Neural cell (in vitro differentiated cells): ENCODE results near the gene BHLHA15. TPM values are rescaled to one million over a fixed set of nuclear protein-coding genes. Genes with fewer than 3 reads are reported as not detected.

Source experiments
- H2AFZ ChIP-seq: fragments of 200-600, 300-800 bp; sonication (generic), shearing (Covaris generic); 2 replicates; pipeline ENCODE4 v1.6.0; 2014; ENCODE audit warnings: low read depth, mild to moderate bottlenecking, antibody characterized with exemption, low read length, moderate library complexity
- H3F3A ChIP-seq: fragments of 200-600 bp; shearing (Covaris generic); 2 replicates; pipeline ENCODE4 v1.6.1; 2016; ENCODE audit warnings: mild to moderate bottlenecking, moderate library complexity, mixed read lengths, antibody characterized with exemption, low read length; ENCODE audit not compliant: insufficient read depth, poor library complexity, severe bottlenecking
- H3K27ac ChIP-seq: fragments of 200-600, 300-800 bp; sonication (generic), shearing (Covaris generic); 2 replicates; pipeline ENCODE4 v1.5.1; 2014; ENCODE audit warnings: mild to moderate bottlenecking, low read length, moderate library complexity
- H3K27me3 ChIP-seq: fragments of 300-800, 200-600 bp; sonication (generic), shearing (Covaris generic); 2 replicates; pipeline ENCODE4 v1.6.0; 2014; ENCODE audit warnings: mild to moderate bottlenecking, low read depth, low read length, moderate library complexity; ENCODE audit not compliant: insufficient read depth
- H3K36me3 ChIP-seq: fragments of 300-800, 200-600 bp; sonication (generic), shearing (Covaris generic); 2 replicates; pipeline ENCODE4 v1.5.1; 2014; ENCODE audit warnings: mild to moderate bottlenecking, antibody characterized with exemption, low read length, moderate library complexity; ENCODE audit not compliant: insufficient read depth
- H3K4me2 ChIP-seq: fragments of 300-800, 200-600 bp; sonication (generic), shearing (Covaris generic); 2 replicates; pipeline ENCODE4 v1.6.0; 2014; ENCODE audit warnings: mild to moderate bottlenecking, low read length
- H3K4me3 ChIP-seq: fragments of 300-800, 200-600 bp; sonication (generic), shearing (Covaris generic); 2 replicates; pipeline ENCODE4 v1.5.1; 2014; ENCODE audit warnings: mild to moderate bottlenecking, low read length, moderate library complexity
- H3K79me2 ChIP-seq: fragments of 200-600 bp; shearing (Covaris generic); replicated peaks from 2 replicates; pipeline ENCODE4 v1.6.0; 2014; ENCODE audit warnings: mild to moderate bottlenecking, low read length, moderate library complexity; ENCODE audit not compliant: insufficient read depth
- H3K9ac ChIP-seq: fragments of 300-800, 200-600 bp; sonication (generic), shearing (Covaris generic); 2 replicates; pipeline ENCODE4 v1.6.1; 2016; ENCODE audit warnings: mild to moderate bottlenecking, low read length, mixed read lengths
- H3K9me2 ChIP-seq: fragments of 200-600 bp; shearing (Covaris generic); 2 replicates; pipeline ENCODE4 v1.6.1; 2016; ENCODE audit warnings: mild to moderate bottlenecking, low read length, mixed read lengths; ENCODE audit not compliant: insufficient read depth
- H3K9me3 ChIP-seq: fragments of 200-600, 300-800 bp; sonication (generic), shearing (Covaris generic); 2 replicates; pipeline ENCODE4 v1.6.1; 2016; ENCODE audit warnings: mild to moderate bottlenecking, mixed run types, low read length, moderate library complexity, mixed read lengths
- H4K20me1 ChIP-seq: fragments of 200-600 bp; shearing (Covaris generic); 2 replicates; pipeline ENCODE4 v1.6.1; 2016; ENCODE audit warnings: mild to moderate bottlenecking, mixed run types; ENCODE audit not compliant: insufficient read depth
- CTCF ChIP-seq: fragments of 450-650 bp; IDR thresholded peaks from 2 replicates; pipeline ENCODE4 v1.5.1; 2014; ENCODE audit warnings: antibody characterized with exemption, mild to moderate bottlenecking, moderate library complexity; ENCODE audit not compliant: poor library complexity, severe bottlenecking
- EP300 ChIP-seq: fragments of 450-650 bp; conservative IDR thresholded peaks from 2 replicates; pipeline ENCODE4 v1.6.1; 2014; ENCODE audit warnings: antibody characterized with exemption, mild to moderate bottlenecking, moderate library complexity; ENCODE audit not compliant: poor library complexity, severe bottlenecking
- EZH2 ChIP-seq: fragments of 200-600, 300-800 bp; shearing (Covaris generic), sonication (generic); IDR thresholded peaks from 2 replicates; pipeline ENCODE4 v1.6.1; 2014; ENCODE audit warnings: antibody characterized with exemption, low read length, borderline replicate concordance, mild to moderate bottlenecking; ENCODE audit not compliant: insufficient read depth, poor library complexity, severe bottlenecking
- MXI1 ChIP-seq: fragments of 450-650 bp; conservative IDR thresholded peaks from 2 replicates; pipeline ENCODE4 v1.6.1; 2014; ENCODE audit warnings: antibody characterized with exemption, mild to moderate bottlenecking; ENCODE audit not compliant: poor library complexity, severe bottlenecking
- POLR2AphosphoS5 ChIP-seq: IDR thresholded peaks from 2 replicates; pipeline ENCODE4 v1.6.1; 2012
- RAD21 ChIP-seq: fragments of 450-650 bp; conservative IDR thresholded peaks from 2 replicates; pipeline ENCODE4 v1.6.1; 2014; ENCODE audit warnings: antibody characterized with exemption, mild to moderate bottlenecking, moderate library complexity
- REST ChIP-seq: IDR thresholded peaks from 2 replicates; pipeline ENCODE4 v1.6.1; 2012; ENCODE audit warnings: borderline replicate concordance
- SMC3 ChIP-seq: fragments of 450-650 bp; conservative IDR thresholded peaks from 2 replicates; pipeline ENCODE4 v1.6.1; 2014; ENCODE audit warnings: antibody characterized with exemption, mild to moderate bottlenecking, moderate library complexity; ENCODE audit not compliant: poor library complexity
- TAF1 ChIP-seq: IDR thresholded peaks from 2 replicates; pipeline ENCODE4 v1.6.1; 2012; ENCODE audit warnings: low read depth
- polyA plus RNA-seq: library from polyadenylated mRNA; depleted of rRNA; stranded (reverse); fragments of >200 nt; gene quantifications from 2 replicates; pipeline ENCODE4 v1.2.3, GENCODE V29; 2014

The BHLHA15 gene
- polyA plus RNA-seq, 1 donor from 2014 or later, result not detected

GRCh38 chr7:98221611-98222532, 10.6 kb downstream of the BHLHA15 start:
- Histone ChIP-seq H3K9ac (no peak overlapping the region), H4K20me1 (no peaks in the 10 kb centered on the region), H3K4me2 (no peak overlapping the region), H3K4me3 (no peak overlapping the region), H3K27ac (no peak overlapping the region), H3F3A (no peaks in the 10 kb centered on the region), H3K9me3 (no peaks in the 10 kb centered on the region), H3K27me3 (no peaks in the 10 kb centered on the region), H3K9me2 (no peaks in the 10 kb centered on the region), H2AFZ (no peak overlapping the region), H3K36me3 (no peaks in the 10 kb centered on the region), H3K79me2 (no peaks in the 10 kb centered on the region)
- TF ChIP-seq MXI1 (no peak), REST (no peak), EZH2 (no peak), CTCF (no peak), TAF1 (no peak), POLR2AphosphoS5 (no peak), RAD21 (no peak), SMC3 (no peak), EP300 (no peak)

DNA sequence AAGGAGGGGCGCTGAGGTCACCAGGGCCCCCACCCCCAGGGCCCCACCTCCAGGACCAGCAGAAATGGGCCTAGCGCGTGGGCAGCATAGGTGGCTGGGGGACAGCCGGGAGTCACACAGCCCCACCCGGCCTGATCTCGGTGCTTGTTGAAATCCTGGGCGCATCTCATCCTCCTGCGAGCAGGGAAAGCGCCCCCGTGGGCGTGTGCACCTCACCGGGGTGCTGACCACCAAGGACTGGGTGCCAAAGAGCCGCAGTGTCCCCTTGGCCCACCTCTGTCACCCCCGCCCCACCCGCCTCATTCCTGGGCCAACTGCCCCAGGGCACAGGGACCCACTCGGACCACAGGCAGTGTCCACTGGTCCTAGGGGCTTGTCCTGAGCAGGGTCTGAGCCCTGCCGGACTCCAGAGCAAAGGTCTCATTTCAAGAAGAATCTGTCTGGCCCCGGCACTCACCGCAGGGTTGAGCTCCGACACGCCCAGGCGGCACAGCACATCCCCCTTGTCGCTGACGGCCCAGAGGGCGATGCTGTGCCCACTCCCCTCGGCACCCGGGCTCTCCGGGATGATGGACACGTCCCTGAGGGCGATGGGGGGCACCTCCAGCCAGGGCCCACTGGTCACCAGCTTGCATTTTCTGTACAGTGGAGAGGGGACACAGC, 11.4 kb downstream of the BHLHA15 start:
- no peak overlapping the region for H3K9ac ChIP-seq
- no peaks in the 10 kb centered on the region for H3K9me3 ChIP-seq
- no peak overlapping the region for H2AFZ ChIP-seq
- H4K20me1 ChIP-seq, result no peaks in the 10 kb centered on the region
- no peaks in the 10 kb centered on the region for H3F3A ChIP-seq
- H3K27ac ChIP-seq, result no peak overlapping the region
- no peaks in the 10 kb centered on the region for H3K36me3 ChIP-seq
- no peaks in the 10 kb centered on the region for H3K9me2 ChIP-seq
- no peaks in the 10 kb centered on the region for H3K27me3 ChIP-seq
- H3K4me3 ChIP-seq, result no peak overlapping the region
- no peak overlapping the region for H3K4me2 ChIP-seq
- H3K79me2 ChIP-seq, result no peaks in the 10 kb centered on the region
- TF ChIP-seq TAF1 (no peak), REST (no peak), RAD21 (no peak), EZH2 (no peak), EP300 (no peak), SMC3 (no peak), POLR2AphosphoS5 (no peak), MXI1 (no peak), CTCF (no peak)
